GM18526 (cell line): ENCODE measurements around the gene ZNRF3.

Source experiments
- POLR2A ChIP-seq: IDR thresholded peaks from 3 replicates; pipeline ENCODE4 v1.6.1; 2011; ENCODE audit not compliant: insufficient read length; ENCODE audit errors: extremely low read depth

Gene ZNRF3

GRCh38 chr22:28882545-28882877 lies 861 bp upstream of the ZNRF3 start:
- no peak for TF ChIP-seq POLR2A

- no peak for TF ChIP-seq POLR2A
Observed at GRCh38 chr22:28883657-28883916, 215 bp downstream of the ZNRF3 start.

GRCh38 chr22:28883917-28884746 lies 760 bp downstream of the ZNRF3 start:
- TF ChIP-seq POLR2A: no peak

- TF ChIP-seq POLR2A: no peak
Observed at GRCh38 chr22:28884747-28885350, 1.5 kb downstream of the ZNRF3 start.

- no peak for TF ChIP-seq POLR2A
Observed at GRCh38 chr22:28885939-28886338, 2.6 kb downstream of the ZNRF3 start.

- no peak for TF ChIP-seq POLR2A
Observed at GRCh38 chr22:28887725-28888459, 4.5 kb downstream of the ZNRF3 start.

GRCh38 chr22:28889478-28890024 lies 6.2 kb downstream of the ZNRF3 start:
- TF ChIP-seq POLR2A: no peak

- TF ChIP-seq POLR2A: no peak
Observed at GRCh38 chr22:28891156-28891733, 7.9 kb downstream of the ZNRF3 start.

- no peak for TF ChIP-seq POLR2A
Observed at GRCh38 chr22:28892175-28892731, 8.9 kb downstream of the ZNRF3 start.

GRCh38 chr22:28893810-28894209 lies 10.4 kb downstream of the ZNRF3 start:
- TF ChIP-seq POLR2A: no peak

- TF ChIP-seq POLR2A: no peak
Observed at GRCh38 chr22:28894334-28894733, 11.0 kb downstream of the ZNRF3 start.

- no peak for TF ChIP-seq POLR2A
Observed at GRCh38 chr22:28894807-28895206, 11.4 kb downstream of the ZNRF3 start.

- TF ChIP-seq POLR2A: no peak
Observed at GRCh38 chr22:28896611-28897010, 13.2 kb downstream of the ZNRF3 start.

GRCh38 chr22:28898233-28898629 lies 14.9 kb downstream of the ZNRF3 start:
- no peak for TF ChIP-seq POLR2A

- no peak for TF ChIP-seq POLR2A
Observed at GRCh38 chr22:28899199-28899853, 16.0 kb downstream of the ZNRF3 start.
